ENCODE measurements around the gene PRR15L. TPM values are rescaled to one million over a fixed set of nuclear protein-coding genes. Genes with fewer than 3 reads are reported as not detected.
"Not testable (repeated sequence)": the region's sequence is repeated elsewhere in the genome, so short reads cannot be mapped to it uniquely, and the experiment has no call there.

PRR15L gene
- polyA plus RNA-seq (ENCODE audit: insufficient read length in 12 of 12), result 10 to 100 TPM in 1 of 12 donors, 1 to 10 TPM in 1, under 1 TPM in 5, not detected in 5; 0.12 to 36.5 (median 0.64) TPM
- long read RNA-seq, donor 1, transcript PRR15L-201 (2 exons, 1,519 nt), result major isoform, 49 of 63 reads
- long read RNA-seq, donor 1, partial matches to known transcripts, result 0 of 63 reads
- long read RNA-seq, donor 1, other reads (novel, unspliced or antisense), result 14 of 63 reads
- long read RNA-seq, donor 2, result 0 reads
- long read RNA-seq, donor 3, result 0 reads
- long read RNA-seq, donor 4, result 0 reads
- long read RNA-seq, donor 5, partial matches to known transcripts, result 0 of 1 reads
- long read RNA-seq, donor 5, other reads (novel, unspliced or antisense), result 0 of 1 reads
- long read RNA-seq, donor 6, result 0 reads
- long read RNA-seq, donor 7, result 0 reads
- long read RNA-seq, donor 8, result 0 reads
- long read RNA-seq, donor 9, result 0 reads
- long read RNA-seq, donor 10, result 0 reads
- long read RNA-seq, donor 11, partial matches to known transcripts, result 54 of 59 reads
- long read RNA-seq, donor 11, other reads (novel, unspliced or antisense), result 5 of 59 reads

GRCh38 chr17:47957591-47958490 is at the start of gene PRR15L:
PRR15L (minus strand) TSS chr17:47957883; CDS start chr17:47953234, 4,649 bp downstream.
- DNase-seq, result no peak

GRCh38 chr17:48006936-48007709 is 49.4 kb upstream of the PRR15L start:
- no peak for DNase-seq

DNA sequence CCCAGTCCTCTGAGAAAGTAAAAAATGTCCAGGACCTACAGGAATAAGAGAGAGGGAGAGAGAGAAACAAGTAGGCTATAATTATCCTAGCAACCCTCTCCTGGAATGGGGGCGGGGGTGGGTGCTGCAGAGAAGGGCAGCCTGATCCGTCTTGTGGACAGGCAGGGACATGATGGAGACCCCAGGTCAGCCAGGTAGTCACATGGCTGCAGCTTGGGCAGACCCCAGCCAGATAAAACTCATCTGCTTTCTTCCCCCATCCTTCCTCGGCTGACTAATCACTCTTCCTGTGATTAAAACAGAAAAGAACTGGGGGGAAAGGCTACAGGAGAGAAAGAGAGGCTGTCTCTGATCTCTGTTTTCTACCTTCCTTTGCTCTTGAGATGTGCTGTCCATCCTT is 47.3 kb upstream of the PRR15L start:
- DNase-seq, result no peak

DNA sequence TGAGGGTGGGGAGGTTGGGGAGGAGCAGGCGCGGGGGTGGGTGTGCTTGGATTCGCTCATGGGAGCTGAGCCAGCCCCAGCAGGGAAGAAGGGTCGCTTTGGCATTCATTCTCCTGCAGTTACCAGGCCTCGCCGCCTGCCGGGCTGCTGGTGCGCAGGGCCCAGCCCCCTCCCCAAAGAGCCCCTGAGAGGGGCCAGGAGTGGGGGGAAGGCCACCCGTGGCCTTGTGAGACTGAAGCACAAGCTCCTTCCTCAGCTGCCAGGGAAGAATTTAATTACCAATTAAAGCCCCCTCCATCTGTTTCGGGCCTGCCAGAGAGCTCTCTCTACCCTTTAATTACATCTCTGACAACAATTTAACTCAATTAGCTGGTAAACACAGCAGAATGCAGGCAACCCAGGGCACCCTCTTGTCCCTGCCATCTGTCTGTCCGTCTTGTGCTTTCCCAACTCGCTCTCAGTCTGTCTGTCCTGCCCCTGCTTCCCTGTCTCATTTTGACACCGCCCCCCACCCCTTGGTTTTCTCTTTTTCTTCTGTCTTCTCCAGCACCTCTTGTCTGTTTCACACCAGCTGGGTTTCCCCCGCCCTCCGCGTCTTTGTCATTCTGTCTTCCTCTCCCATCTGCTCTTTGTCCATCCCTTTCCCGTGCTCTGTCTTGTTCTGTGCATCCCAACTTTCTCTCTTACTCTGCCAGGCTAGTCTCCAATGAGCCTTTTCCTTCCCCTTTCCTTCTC is 45.9 kb upstream of the PRR15L start:
- no peak for DNase-seq

GRCh38 chr17:48002916-48003416 is 45.3 kb upstream of the PRR15L start:
- no peak for DNase-seq

GRCh38 chr17:48002266-48002915 is 44.7 kb upstream of the PRR15L start:
- no peak for DNase-seq

- not testable (repeated sequence) for DNase-seq
These were observed 44.0 kb upstream of the PRR15L start for GRCh38 chr17:48001657-48002056.

DNA sequence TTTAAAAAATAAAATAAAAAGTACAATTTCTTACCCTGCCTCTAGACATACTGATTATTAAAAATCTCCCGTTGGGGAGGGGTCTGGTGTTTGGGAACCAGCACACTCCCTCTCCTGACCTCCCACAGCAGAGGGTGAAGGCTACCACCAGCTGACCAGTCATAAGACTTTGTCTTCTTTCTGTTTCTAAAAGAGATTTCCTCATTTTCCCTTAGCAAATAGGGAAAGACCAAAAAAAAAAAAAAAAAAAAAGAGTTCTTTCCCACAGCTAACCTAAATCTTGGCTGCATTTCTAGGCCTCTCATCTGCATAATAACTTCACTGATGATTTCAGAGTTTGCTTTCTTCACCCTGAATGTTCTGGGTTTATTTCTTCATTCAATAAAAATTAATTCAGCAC is 43.5 kb upstream of the PRR15L start:
- no peak for DNase-seq

DNA sequence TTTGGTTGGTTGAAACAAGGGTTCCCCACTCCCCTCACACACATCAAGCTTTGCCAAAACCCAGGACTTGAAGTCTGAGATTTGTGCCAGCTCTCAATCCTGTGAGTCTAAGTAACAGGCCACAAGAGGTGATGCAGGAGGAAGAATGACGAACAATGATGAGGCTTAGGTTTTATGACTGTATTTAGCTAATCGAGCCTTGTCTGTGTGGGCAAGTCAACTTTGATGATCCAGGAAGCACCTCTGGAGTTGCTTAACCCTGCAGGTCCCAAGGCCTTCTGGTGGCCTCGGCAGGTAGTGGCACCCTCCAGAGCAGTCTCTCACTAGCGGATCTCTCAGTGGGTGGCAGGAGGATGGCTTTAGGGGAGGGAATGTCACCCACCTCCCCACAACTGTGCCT is 41.9 kb upstream of the PRR15L start:
- DNase-seq, result no peak

- DNase-seq, result no peak
These were observed 40.4 kb upstream of the PRR15L start for GRCh38 chr17:47998044-47998443.

DNA sequence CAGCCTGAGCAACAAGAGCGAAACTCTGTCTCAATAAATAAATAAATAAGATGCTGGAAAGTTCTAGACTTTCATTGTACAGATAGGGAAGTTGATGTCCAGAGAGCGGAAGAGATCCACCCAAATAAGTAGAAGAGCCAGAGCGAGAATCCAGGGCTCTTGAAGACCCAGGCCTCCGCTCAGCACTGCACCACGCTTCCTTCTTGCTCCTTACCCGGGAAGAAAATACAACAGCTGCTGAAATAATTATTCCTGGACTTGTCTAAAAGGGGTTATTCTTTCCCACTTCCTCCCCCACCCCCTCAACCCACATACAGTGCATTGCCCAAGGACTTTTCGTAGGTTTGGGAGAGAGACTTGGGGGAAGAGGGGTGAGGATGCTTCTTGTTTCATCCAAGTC is 39.9 kb upstream of the PRR15L start:
- DNase-seq, result no peak

DNA sequence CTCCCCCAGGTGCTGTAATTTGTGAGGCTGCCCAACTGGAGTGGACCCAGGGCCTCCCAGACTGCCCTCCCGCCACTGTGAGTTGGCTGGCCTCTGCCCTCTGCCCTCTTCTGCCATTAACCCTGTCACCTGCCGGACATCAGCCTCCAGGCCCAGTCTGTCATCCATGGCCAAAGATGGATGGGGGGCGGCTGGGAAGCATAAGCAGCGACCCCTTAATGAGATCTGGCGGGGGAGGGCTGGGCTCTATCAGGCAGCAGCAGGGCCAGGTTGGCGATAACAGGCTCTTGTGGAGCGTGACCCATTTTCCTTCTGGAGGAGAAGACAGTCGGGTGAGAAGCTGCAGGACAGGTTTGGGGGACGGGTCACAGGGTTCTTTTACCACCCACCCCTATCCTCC is 38.5 kb upstream of the PRR15L start:
- no peak for DNase-seq

- no peak for DNase-seq
These were observed 37.7 kb upstream of the PRR15L start for GRCh38 chr17:47995241-47995935.

DNA sequence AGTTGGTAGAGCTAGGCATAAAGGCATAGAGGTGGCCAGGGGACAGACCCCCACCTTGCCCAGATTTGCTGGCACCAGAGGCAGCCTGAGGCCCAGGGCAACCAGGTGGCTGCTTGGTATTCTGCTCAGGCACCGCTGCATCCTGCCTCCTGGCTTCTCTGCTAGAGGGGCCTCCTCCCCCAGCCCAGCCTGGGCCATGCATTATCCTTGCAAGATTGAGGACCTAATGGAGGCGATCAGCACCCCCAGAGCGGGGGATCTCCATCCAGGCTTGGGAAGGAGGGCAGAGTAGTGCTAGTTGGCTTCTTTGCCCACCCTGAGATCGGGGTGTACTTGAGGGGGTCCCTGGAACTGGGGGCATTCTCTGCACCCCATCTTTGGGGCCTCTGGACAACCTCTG is 37.0 kb upstream of the PRR15L start:
- DNase-seq, result no peak

GRCh38 chr17:47993964-47994363 is 36.3 kb upstream of the PRR15L start:
- DNase-seq, result no peak

DNA sequence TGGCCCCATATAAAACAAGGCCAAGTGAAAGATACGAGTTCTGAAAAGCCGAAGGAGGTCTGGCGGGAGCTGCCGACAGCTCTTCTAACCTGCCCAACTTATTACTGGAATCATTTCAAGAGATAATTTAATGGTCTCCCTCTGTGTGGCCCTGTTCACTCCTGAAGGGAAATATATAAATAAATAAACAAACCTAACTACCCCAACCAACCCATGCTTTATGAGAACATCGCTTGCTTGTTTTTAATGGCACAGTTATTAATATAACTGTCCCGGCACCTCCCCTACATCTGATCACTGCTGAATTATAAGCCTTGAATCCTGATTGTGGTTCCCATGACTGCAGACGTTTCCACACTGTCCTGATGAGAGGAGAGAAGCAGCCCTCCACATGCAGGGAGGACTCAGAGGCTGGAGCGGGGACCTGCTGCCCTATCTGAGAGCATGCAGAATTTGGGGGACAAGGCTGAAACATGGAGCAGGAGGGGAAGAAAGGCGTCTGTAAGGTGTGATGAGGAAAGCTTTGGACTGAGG is 35.4 kb upstream of the PRR15L start:
- DNase-seq, result no peak

- no peak for DNase-seq
These were observed 34.5 kb upstream of the PRR15L start for GRCh38 chr17:47992216-47992615.

GRCh38 chr17:47990962-47991731 is 33.5 kb upstream of the PRR15L start:
- DNase-seq, result no peak

DNA sequence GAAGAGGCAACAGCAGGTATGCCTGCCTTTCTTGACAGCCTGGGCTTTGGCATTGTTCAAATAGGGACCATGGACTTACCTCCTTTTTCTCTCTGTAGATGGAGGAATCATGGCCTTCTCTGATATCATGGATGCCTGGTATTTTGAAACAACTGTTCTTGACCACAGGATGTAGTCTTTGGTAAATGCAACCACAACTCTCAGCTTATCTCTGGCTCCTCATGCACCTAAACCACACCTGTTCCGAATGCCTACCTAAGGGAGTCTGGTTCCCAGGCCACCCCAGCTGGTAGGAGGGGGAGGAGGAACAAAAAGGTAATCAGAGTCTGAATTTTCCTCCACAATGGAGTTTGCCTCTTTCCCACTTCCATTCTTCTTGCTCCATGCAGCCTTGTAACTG is 32.0 kb upstream of the PRR15L start:
- DNase-seq, result no peak

All from muscle of arm (tissue), 14 donors.